IMR-90 (cell line): ENCODE data around the gene HGFAC. TPM values are rescaled to one million over a fixed set of nuclear protein-coding genes. Genes with fewer than 3 reads are reported as not detected.

ENCODE experiments used
- ATAC-seq: fragments of 200-7000 bp; cut with Tn5 transposase; 2 replicates; pipeline ENCODE4 v1.9.1; 2020; ENCODE audit warnings: low read depth, mild to moderate bottlenecking, moderate library complexity
- BruUV-seq: library from RNA; stranded (reverse); fragments of 400-500 nt; replicated peaks from 2 replicates; lab custom pipeline; 2021; lab: Mats Ljungman, UMichigan
- CTCF ChIA-PET: fragments of 300-600 bp; formaldehyde crosslinking; extraction: SDS; loops from one replicate; lab custom pipeline; 2021; ENCODE audit warnings: antibody characterized with exemption; lab: Yijun Ruan, JAX
- POLR2A ChIA-PET: fragments of 300-600 bp; sonication (Branson Sonifier 250); formaldehyde crosslinking; loops from one replicate; lab custom pipeline; 2022; ENCODE audit warnings: antibody characterized with exemption; ENCODE audit not compliant: unreplicated experiment; lab: Charles Lee
- DNase-seq: peaks from one replicate; pipeline ENCODE4 v3.0.0; 2013
- H2AFZ ChIP-seq: replicated peaks from 2 replicates; pipeline ENCODE3; 2013; ENCODE audit warnings: low read length, mild to moderate bottlenecking; ENCODE audit not compliant: poor library complexity
- H2AK5ac ChIP-seq: 2 replicates; pipeline ENCODE4 v1.6.1; 2013; ENCODE audit warnings: low read depth, low read length, inconsistent platforms
- H2AK9ac ChIP-seq: replicated peaks from 2 replicates; pipeline ENCODE3; 2013; ENCODE audit warnings: mild to moderate bottlenecking, low read depth, low read length, moderate library complexity; ENCODE audit not compliant: poor library complexity
- H2BK120ac ChIP-seq: 2 replicates; pipeline ENCODE4 v1.6.1; 2013; ENCODE audit warnings: low read depth, low read length, inconsistent platforms
- H2BK15ac ChIP-seq: 3 replicates; pipeline ENCODE4 v1.6.1; 2013; ENCODE audit warnings: low read depth, low read length, inconsistent platforms
- H2BK20ac ChIP-seq: 2 replicates; pipeline ENCODE4 v1.6.1; 2013; ENCODE audit warnings: low read depth, mild to moderate bottlenecking, inconsistent platforms, low read length, moderate library complexity
- H2BK5ac ChIP-seq: 2 replicates; pipeline ENCODE4 v1.6.1; 2013; ENCODE audit warnings: mild to moderate bottlenecking, low read depth, low read length, inconsistent platforms; ENCODE audit not compliant: poor library complexity, severe bottlenecking
- H3K14ac ChIP-seq: replicated peaks from 2 replicates; pipeline ENCODE4 v1.6.1; 2013; ENCODE audit warnings: low read depth, low read length, inconsistent platforms
- H3K18ac ChIP-seq: 2 replicates; pipeline ENCODE4 v1.6.1; 2013; ENCODE audit warnings: low read depth, low read length, control low read depth
- H3K23ac ChIP-seq: 2 replicates; pipeline ENCODE4 v1.6.1; 2013; ENCODE audit warnings: low read depth, low read length, inconsistent platforms
- H3K27ac ChIP-seq: 2 replicates; pipeline ENCODE4 v1.5.1; 2013; ENCODE audit warnings: mild to moderate bottlenecking, control low read depth, low read length; ENCODE audit not compliant: insufficient read depth
- H3K27me3 ChIP-seq: 2 replicates; pipeline ENCODE4 v1.6.1; 2013; ENCODE audit warnings: low read length; ENCODE audit not compliant: control insufficient read depth, insufficient read depth
- H3K36me3 ChIP-seq: 2 replicates; pipeline ENCODE4 v1.6.1; 2013; ENCODE audit warnings: low read length, mixed read lengths; ENCODE audit not compliant: control insufficient read depth, insufficient read depth
- H3K4ac ChIP-seq: 2 replicates; pipeline ENCODE4 v1.6.1; 2013; ENCODE audit warnings: low read depth, low read length, inconsistent platforms
- H3K4me1 ChIP-seq: 2 replicates; pipeline ENCODE4 v1.6.1; 2013; ENCODE audit warnings: low read length, mixed read lengths; ENCODE audit not compliant: control insufficient read depth, insufficient read depth
- H3K4me2 ChIP-seq: 2 replicates; pipeline ENCODE4 v1.6.1; 2013; ENCODE audit warnings: low read depth, mild to moderate bottlenecking, control low read depth, low read length, moderate library complexity
- H3K4me3 ChIP-seq: 2 replicates; pipeline ENCODE4 v1.5.1; 2013; ENCODE audit warnings: low read depth, mild to moderate bottlenecking, control low read depth, low read length, moderate library complexity; ENCODE audit not compliant: insufficient read depth
- H3K56ac ChIP-seq: 2 replicates; pipeline ENCODE4 v1.6.1; 2013; ENCODE audit warnings: low read length, inconsistent platforms; ENCODE audit not compliant: insufficient read depth; ENCODE audit errors: extremely low read depth
- H3K79me1 ChIP-seq, 2 experiments: 2 replicates each; pipeline ENCODE4 v1.6.1; 2013; ENCODE audit warnings: low read length in 2 of 2, inconsistent platforms in 1 of 2, low read depth in 1 of 2
- H3K9ac ChIP-seq: 2 replicates; pipeline ENCODE4 v1.6.1; 2013; ENCODE audit warnings: low read depth, low read length, control low read depth
- H3K9me1 ChIP-seq: 2 replicates; pipeline ENCODE4 v1.6.1; 2013; ENCODE audit warnings: low read length, inconsistent platforms; ENCODE audit not compliant: insufficient read depth
- H3K9me3 ChIP-seq: 2 replicates; pipeline ENCODE4 v1.6.1; 2013; ENCODE audit warnings: low read length; ENCODE audit not compliant: control insufficient read depth, insufficient read depth
- H4K20me1 ChIP-seq: 2 replicates; pipeline ENCODE4 v1.6.1; 2013; ENCODE audit warnings: low read length, inconsistent platforms; ENCODE audit not compliant: insufficient read depth
- H4K5ac ChIP-seq: 2 replicates; pipeline ENCODE4 v1.6.1; 2013; ENCODE audit warnings: mild to moderate bottlenecking, low read depth, low read length, control low read depth
- H4K8ac ChIP-seq, 2 experiments: 2 replicates each; pipeline ENCODE4 v1.6.1; 2013; ENCODE audit warnings: low read depth in 2 of 2, low read length in 2 of 2, control low read depth in 1 of 2, inconsistent platforms in 1 of 2
- H4K91ac ChIP-seq: 2 replicates; pipeline ENCODE4 v1.6.1; 2013; ENCODE audit warnings: low read depth, low read length, inconsistent platforms; ENCODE audit not compliant: insufficient read depth
- BHLHE40 ChIP-seq: fragments of 150-350 bp; IDR thresholded peaks from 2 replicates; pipeline ENCODE4 v1.6.1; 2016; ENCODE audit warnings: mild to moderate bottlenecking, low read depth, low read length
- CEBPB ChIP-seq: IDR thresholded peaks from 2 replicates; pipeline ENCODE4 v1.6.1; 2012; ENCODE audit warnings: low read depth, low read length, improper control_type of control experiment
- CHD1 ChIP-seq: IDR thresholded peaks from 2 replicates; pipeline ENCODE4 v1.6.1; 2012; ENCODE audit warnings: low read depth, low read length, improper control_type of control experiment
- CTCF ChIP-seq: conservative IDR thresholded peaks from 2 replicates; pipeline ENCODE4 v1.5.1; 2012; ENCODE audit warnings: mild to moderate bottlenecking, low read depth, low read length, improper control_type of control experiment
- ELK1 ChIP-seq: fragments of 150-350 bp; IDR thresholded peaks from 2 replicates; pipeline ENCODE4 v1.6.1; 2016; ENCODE audit warnings: low read depth, mild to moderate bottlenecking, low read length, moderate library complexity, borderline replicate concordance
- FOS ChIP-seq: fragments of 150-350 bp; IDR thresholded peaks from 2 replicates; pipeline ENCODE4 v1.6.1; 2016; ENCODE audit warnings: low read depth, low read length
- MAFK ChIP-seq: IDR thresholded peaks from 2 replicates; pipeline ENCODE4 v1.6.1; 2012; ENCODE audit warnings: low read depth, low read length, improper control_type of control experiment
- MAZ ChIP-seq: IDR thresholded peaks from 2 replicates; pipeline ENCODE4 v1.6.1; 2012; ENCODE audit warnings: low read depth, mild to moderate bottlenecking, low read length, improper control_type of control experiment, moderate library complexity, borderline replicate concordance
- MXI1 ChIP-seq: IDR thresholded peaks from 2 replicates; pipeline ENCODE4 v1.6.1; 2012; ENCODE audit warnings: low read depth, mild to moderate bottlenecking, low read length, moderate library complexity, borderline replicate concordance
- NFE2L2 ChIP-seq: fragments of 150-350 bp; IDR thresholded peaks from 2 replicates; pipeline ENCODE4 v1.6.1; 2016; ENCODE audit warnings: low read depth, mild to moderate bottlenecking, low read length
- POLR2A ChIP-seq: IDR thresholded peaks from 2 replicates; pipeline ENCODE4 v1.6.1; 2012; ENCODE audit warnings: mild to moderate bottlenecking, low read depth, low read length
- RAD21 ChIP-seq: IDR thresholded peaks from 2 replicates; pipeline ENCODE4 v1.6.1; 2012; ENCODE audit warnings: low read length, improper control_type of control experiment
- RCOR1 ChIP-seq: IDR thresholded peaks from 2 replicates; pipeline ENCODE4 v1.6.1; 2012; ENCODE audit warnings: mild to moderate bottlenecking, low read length, improper control_type of control experiment; ENCODE audit not compliant: insufficient replicate concordance
- RFX5 ChIP-seq: IDR thresholded peaks from 2 replicates; pipeline ENCODE4 v1.8.0; 2012; ENCODE audit warnings: low read depth, mild to moderate bottlenecking, low read length, moderate library complexity
- SMC3 ChIP-seq: fragments of 150-350 bp; IDR thresholded peaks from 2 replicates; pipeline ENCODE4 v1.6.1; 2016; ENCODE audit warnings: low read depth, mild to moderate bottlenecking, antibody characterized with exemption, low read length, moderate library complexity
- USF2 ChIP-seq: fragments of 150-350 bp; IDR thresholded peaks from 2 replicates; pipeline ENCODE4 v1.6.1; 2017; ENCODE audit warnings: mild to moderate bottlenecking, antibody characterized with exemption, low read length, low read depth
- WGBS, 2 experiments: methylation state at CpG; one replicate each; pipeline versions ENCODE4 v1.1.5 to v1.1.7; 2013; ENCODE audit warnings: missing lambda C conversion rate in 2 of 2; ENCODE audit not compliant: insufficient read length in 1 of 2; ENCODE audit errors: extremely low coverage in 2 of 2; 5-methylcytosine and 5-hydroxymethylcytosine counted together
- dilution Hi-C: fragments of 300-500 bp; cut with HindIII; formaldehyde crosslinking; loops from one replicate; pipeline ENCODE4 v1.14.3; 2018; ENCODE audit warnings: low sequenced_read_pairs; ENCODE audit not compliant: unreplicated experiment
- in situ Hi-C: fragments of 300-500 bp; cut with MboI; formaldehyde crosslinking; loops from 3 replicates; pipeline ENCODE4 v1.14.3; 2019; ENCODE audit warnings: low sequenced_read_pairs, inconsistent platforms, mixed read lengths
- intact Hi-C: fragments of 100-400 bp; cut with micrococcal nuclease; formaldehyde crosslinking; loops from 2 replicates; pipeline ENCODE4 v1.10.0; 2022
- polyA plus RNA-seq, 3 experiments: library from polyadenylated mRNA; depleted of rRNA; stranded (reverse); fragments of >200 nt; gene quantifications; 2 replicates each; pipeline ENCODE4 v1.2.3, GENCODE V29; 2012; ENCODE audit warnings: low replicate concordance in 1 of 3
- total RNA-seq: library from RNA; depleted of rRNA; stranded (reverse); fragments of >200 nt; gene quantifications from 2 replicates; pipeline ENCODE4 v1.2.3, GENCODE V29; 2012

HGFAC gene
- total and polyA plus RNA-seq, 2 of the 4 experiments (the other 2 are of a cell fraction), result 0.05 TPM; not detected in 1

- no peak for DNase-seq
- no peak overlapping the region for H4K5ac ChIP-seq
- WGBS, 2 experiments, result 81% methylated on average over 3 of the region's 11 CpGs; no CpG with 5 or more reads in 1 of the 2 experiments
- H3K56ac ChIP-seq, result no peak overlapping the region
- peaks cover 3% of the 10 kb centered on the region for H3K36me3 ChIP-seq
- no peak overlapping the region for H2AFZ ChIP-seq
- H3K4me2 ChIP-seq, result no peak overlapping the region
- peaks cover 2% of the 10 kb centered on the region; the same call in 1 of the 2 replicates for H3K27me3 ChIP-seq
- no peak overlapping the region for H4K8ac ChIP-seq
- peaks cover 0 to 7% of the 10 kb centered on the region in 2 experiments; a peak in 2 of 4 replicates for H3K79me1 ChIP-seq
- no peak overlapping the region for H2AK5ac ChIP-seq
- H2BK120ac ChIP-seq, result no peak overlapping the region
- intact Hi-C loops (no loop called here), dilution Hi-C loops (no loop called here), in situ Hi-C loops (no loop called here)
- no peak overlapping the region for H2BK20ac ChIP-seq
- H3K23ac ChIP-seq, result no peak overlapping the region
- no peak for ATAC-seq
- H3K18ac ChIP-seq, result no peak overlapping the region
- no peaks in the 10 kb centered on the region for H3K9me3 ChIP-seq
- H2AK9ac ChIP-seq, result peak overlapping the region; percentile 70
- H3K14ac ChIP-seq, result no peak overlapping the region
- no peak overlapping the region for H3K9ac ChIP-seq
- no peak overlapping the region for H4K91ac ChIP-seq
- H2BK5ac ChIP-seq, result no peak overlapping the region
- H3K4me3 ChIP-seq, result no peak overlapping the region
- no peak for TF ChIP-seq ELK1
- TF ChIP-seq USF2, result no peak
- no peak for TF ChIP-seq BHLHE40
- TF ChIP-seq CTCF, result no peak
- no peak for TF ChIP-seq NFE2L2
- TF ChIP-seq POLR2A, result no peak
- no peak for TF ChIP-seq MAZ
- no peak for TF ChIP-seq MAFK
- TF ChIP-seq MXI1, result no peak
- no peak for TF ChIP-seq CHD1
- no peak for TF ChIP-seq FOS
- no peak for TF ChIP-seq RAD21
- no peak for TF ChIP-seq SMC3
- no peak for TF ChIP-seq RCOR1
- no peak for TF ChIP-seq RFX5
- TF ChIP-seq CEBPB, result no peak
- H3K4ac ChIP-seq, result no peak overlapping the region
- ChIA-PET POLR2A (no interaction called here), CTCF (no interaction called here)
- H2BK15ac ChIP-seq, result no peak overlapping the region
- H3K27ac ChIP-seq, result no peak overlapping the region
- no peaks in the 10 kb centered on the region for H3K9me1 ChIP-seq
- H4K20me1 ChIP-seq, result peaks cover 29% of the 10 kb centered on the region
- H3K4me1 ChIP-seq, result no peaks in the 10 kb centered on the region
- BruUV-seq, result no TSS peak
These were observed 56.6 kb downstream of the HGFAC start for GRCh38 chr4:3498407-3498806.
